HG03457 (cell line): ENCODE measurements around the gene DDX19B.
"Not testable (repeated sequence)": the region's sequence is repeated elsewhere in the genome, so short reads cannot be mapped to it uniquely, and the experiment has no call there.

Experiments used
- ATAC-seq: cut with Tn5 transposase; IDR thresholded peaks from one replicate; pipeline ENCODE4 v1.9.1; 2021; ENCODE audit warnings: moderate number of reproducible peaks; ENCODE audit not compliant: unreplicated experiment

The DDX19B gene

DNA sequence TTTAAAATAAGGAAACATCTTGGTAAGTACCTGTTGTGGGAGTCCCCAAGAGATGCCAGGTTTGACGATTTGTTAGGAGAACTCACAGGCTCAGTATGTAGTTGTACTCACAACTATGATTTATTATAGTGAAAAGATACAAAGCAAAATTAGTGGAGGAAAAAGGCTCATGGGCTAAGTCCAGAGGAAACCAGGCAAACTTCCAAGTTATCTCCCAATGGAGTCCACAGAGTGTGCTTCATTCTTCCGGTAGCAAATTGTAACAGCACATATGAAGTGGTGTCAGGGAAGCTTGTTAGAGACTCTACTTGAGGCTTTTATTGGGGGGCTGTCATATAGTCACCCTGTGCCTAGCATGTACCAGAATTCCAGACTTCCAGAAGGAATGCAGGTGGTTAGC, 50.0 kb downstream of the DDX19B start:
- ATAC-seq = no peak

DNA sequence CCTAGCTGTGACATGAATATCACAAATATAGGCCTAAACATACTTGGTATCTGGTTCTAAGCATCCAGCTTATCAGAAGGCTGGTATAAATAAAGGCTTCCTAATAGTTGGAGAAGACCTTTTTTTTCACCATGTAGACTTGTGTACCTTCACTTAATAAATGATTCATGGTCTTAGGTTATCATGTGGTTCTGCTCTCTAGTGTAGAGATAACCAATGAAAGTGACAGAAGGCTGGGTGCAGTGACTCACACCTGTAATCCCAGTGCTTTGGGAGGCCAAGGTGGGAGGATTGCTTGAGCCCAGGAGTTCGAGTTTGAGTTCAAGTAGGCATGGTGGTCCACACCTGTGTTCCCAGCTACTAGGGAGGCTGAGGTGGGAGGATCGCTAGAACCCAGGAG, 50.8 kb downstream of the DDX19B start:
- ATAC-seq = no peak

DNA sequence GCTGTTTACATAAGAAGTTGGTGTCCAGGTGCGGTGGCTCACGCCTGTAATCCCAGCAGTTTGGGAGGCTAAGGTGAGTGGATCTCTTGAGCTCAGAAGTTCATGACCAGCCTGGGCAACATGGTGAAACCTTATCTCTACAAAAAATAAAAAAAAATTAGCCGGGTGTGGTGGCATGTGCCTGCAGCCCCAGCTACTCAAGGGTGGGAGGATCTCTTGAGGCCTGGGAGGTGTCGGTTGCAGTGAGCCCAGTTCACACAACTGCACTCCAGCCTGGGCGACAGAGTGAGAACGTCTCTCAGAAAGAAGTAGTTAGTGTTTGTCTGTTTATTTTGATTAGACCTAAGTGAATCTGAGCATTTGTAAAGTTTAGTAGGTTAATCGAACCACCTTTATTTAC, 60.6 kb downstream of the DDX19B start:
- ATAC-seq = no peak

DNA sequence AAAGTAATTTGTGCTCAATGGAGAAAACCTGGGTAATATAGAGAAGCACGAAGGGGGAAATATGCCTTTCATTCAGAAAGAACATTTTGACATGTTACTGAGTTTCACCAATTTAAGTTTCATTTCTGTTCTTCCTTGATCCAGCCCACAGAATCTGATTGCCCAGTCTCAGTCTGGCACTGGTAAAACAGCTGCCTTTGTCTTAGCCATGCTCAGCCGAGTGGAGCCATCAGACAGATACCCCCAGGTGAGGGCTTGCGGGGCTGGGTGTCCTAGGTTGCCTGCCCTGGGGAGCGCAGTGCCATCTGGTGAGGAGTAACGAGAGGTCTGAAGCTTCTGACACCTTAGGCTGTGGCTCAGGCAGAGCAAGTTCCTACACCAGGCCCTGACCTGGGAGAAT, 65.4 kb downstream of the DDX19B start:
- ATAC-seq = no peak

DNA sequence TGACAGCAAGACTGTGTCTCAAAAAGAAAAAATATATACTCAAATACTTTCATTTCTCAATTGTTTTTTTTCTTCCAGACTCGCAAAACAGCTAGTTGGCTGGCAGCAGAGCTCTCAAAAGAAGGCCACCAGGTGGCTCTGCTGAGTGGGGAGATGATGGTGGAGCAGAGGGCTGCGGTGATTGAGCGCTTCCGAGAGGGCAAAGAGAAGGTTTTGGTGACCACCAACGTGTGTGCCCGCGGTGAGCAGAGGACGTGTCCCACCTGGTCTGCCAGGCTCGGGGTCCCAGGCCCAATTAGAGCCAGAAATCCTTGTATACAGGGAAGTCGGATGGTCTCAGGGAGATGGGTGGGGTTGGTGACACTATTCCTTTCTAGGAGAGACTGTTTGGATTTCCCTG, 71.2 kb downstream of the DDX19B start:
- ATAC-seq = not testable (repeated sequence)

DNA sequence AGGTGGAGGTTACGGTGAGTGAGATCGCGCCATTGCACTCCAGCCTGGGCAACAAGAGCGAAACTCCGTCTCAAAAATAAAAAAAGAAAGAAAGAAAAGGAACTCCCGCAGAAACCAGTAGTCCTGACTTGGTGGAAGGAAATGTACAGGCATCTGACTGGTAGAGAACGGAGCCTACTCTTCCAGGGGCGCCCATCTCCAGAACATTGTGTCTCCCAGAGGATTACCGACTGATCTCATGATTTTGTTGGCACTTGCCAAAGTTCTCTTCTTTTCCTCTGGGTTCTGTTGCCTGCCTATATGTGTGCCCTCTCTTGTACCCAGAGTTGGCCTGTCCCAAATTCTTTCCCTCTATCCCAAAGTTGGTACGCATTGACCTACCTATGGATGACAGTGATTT, 71.9 kb downstream of the DDX19B start:
- no peak for ATAC-seq

DNA sequence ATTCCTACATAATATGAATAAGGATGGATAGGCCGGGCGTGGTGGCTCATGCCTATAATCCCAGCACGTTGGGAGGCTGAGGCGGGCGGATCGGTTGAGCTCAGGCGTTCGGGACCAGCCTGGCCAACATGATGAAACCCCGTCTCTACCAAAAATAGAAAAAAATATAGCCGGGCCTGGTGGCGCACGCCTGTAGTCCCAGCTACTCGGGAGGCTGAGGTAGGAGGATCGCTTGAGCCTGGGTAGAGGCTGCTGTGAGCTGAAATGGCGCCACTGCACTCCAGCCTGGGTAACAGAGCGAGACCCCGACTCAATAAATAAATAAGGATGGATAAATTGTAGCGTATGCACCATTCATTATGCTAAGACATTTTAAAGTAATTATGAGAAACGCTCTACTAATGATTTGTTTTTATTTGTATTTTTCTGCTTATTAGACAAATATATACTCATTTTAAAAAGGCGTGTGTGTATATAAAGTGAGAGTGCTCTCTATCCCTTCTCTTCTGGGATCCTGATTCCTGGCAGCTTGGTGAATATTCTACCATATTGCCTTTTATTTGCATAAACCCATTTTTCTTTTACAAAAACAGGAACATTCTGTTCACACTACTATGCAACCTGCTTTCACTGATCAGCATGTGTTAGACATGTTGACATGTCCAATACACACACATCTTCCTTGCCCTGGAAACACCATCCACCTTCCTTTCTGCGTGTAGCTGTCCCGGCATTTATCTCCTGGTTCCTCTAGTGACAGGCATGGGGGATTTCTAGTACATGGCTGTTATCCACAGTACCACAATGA, 74.1 kb downstream of the DDX19B start:
- no peak for ATAC-seq

DNA sequence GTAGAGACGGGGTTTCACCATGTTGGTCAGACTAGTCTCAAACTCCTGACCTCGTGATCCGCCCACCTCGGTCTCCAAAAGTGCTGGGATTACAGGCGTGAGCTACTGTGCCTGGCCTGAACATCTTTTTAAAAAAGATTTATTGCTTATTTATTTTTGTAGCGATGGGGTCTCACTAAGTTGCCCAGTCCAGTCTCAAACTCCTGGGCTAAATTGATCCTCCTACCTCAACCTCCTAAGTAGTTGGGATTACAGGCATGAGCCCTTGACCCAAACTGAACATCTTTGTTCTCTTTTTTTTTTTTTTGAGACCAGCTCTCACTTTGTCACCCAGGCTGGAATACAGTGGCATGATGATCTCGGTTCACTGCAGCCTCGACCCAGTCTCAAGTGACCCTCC, 75.2 kb downstream of the DDX19B start:
- no peak for ATAC-seq

DNA sequence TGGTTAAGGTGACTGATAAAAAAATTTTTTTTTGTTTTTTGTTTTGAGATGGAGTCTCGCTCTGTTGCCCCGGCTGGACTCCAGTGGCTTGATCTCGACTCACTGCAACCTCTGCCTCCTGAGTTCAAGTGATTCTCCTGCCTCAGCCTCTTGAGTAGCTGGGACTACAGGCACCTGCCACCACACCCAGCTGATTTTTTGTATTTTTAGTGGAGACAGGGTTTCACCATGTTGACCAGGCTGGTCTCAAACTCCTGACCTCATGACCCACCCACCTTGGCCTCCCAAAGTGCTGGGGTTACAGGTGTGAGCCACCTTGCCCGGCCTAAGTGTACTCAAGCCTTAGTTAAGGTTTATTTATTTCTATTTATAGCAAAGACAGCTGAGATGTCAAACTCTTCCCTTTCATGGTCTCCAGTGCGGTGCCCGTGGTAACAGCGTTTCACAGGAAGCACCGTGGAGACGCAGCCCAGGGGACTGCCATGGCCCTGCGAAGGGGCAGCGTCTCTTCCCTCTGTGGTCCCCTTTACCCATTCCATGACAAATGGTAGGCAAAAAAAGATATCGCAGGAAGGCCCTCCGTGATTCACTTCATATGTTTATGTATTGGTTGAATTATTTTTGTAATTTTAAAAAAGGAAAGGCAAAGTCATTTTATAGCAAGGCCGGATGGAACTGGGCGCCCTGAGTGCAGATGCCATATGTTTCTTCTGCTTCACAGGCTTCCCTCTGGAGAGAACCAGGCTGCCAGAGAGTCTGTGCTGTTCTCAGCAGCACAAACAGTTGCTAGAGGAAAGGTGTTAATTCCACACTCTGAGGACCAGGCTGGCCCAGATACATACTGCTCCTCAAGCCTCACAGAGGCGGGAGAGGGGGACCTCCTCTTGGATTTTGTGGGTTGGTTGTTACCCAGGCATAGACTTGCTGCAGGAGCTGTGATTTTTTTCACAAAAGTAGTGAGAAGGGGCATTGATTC, 76.9 kb downstream of the DDX19B start:
- ATAC-seq = no peak

DNA sequence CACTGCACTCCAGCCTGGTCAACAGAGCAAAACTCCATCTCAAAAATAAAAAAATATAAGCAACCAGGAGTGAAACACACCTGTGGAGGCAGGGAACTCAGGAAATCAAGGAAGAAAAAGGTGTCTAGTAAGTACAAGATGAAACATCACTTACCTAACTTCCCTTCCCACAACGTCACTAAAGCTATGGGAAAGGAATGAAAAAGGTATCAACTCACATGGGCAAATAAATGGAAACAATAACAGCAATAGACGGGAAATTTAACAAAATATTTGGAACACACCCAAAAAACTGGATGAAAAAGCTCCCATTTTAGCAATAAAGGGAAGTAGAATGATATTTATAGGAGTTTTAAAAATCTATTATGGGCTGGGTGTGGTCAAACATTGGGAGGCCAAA, 78.8 kb downstream of the DDX19B start:
- no peak for ATAC-seq

DNA sequence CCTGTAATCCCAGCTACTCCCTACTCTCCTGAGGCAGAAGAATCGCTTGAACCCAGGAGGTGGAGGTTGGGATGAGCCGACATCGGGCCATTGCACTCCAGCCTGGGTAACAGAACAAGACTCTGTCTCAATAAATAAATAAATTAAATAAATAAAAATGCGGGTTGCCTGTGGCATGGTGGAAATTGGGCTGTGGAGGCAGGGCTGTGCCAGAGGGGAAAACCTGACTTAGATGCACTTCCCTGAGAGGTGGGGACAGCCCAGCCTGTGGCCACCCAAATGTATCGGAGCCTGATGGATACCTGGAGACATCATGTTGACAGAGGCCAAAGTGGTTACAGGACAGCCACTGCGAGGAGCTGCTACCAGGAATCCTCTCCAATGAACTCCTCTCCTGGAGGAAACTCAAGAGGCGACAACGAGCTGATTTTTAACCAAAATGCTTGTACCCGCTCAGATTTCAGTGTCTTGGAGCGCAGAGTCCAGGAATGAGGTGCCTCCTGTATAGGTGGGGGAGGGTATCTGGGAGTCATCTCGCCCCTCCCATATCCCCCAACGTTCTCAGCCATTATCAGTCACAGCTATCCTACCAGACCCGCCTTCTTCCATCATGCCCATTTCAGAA, 80.0 kb downstream of the DDX19B start:
- no peak for ATAC-seq

DNA sequence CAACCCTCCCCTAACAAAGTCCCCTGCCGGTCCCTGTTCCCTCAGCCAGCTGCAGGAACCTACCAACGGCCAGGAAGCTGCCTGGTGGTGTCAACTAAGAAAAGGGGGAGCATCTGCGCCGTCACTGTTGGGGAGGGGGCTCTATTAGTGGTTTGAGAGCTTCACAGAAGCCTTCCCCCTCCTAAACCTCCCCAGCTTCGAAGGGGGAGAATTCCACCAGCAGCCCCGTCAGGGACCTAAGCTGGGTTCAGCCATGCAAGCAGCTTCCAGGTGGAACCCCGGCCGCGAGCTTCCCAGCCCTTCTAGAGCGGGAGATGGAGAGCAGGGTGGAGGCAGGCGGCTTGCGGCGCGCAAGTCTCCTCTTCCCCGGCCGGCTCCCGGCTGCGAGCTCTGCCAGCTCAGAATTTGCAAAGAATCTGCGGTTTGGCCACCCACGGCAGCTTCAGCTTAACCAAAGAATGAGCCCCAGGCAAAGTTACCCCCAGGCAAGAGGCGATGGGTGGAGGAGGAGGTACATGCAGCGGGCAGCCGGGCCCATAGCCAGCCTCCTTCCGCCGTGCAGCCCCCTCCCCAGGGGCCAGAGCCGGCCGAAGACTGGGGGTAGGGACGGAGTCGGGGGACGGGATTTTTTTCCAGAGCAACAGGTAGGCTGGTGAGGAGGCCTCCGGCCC, 81.4 kb downstream of the DDX19B start:
- peak; percentile 13 for ATAC-seq

DNA sequence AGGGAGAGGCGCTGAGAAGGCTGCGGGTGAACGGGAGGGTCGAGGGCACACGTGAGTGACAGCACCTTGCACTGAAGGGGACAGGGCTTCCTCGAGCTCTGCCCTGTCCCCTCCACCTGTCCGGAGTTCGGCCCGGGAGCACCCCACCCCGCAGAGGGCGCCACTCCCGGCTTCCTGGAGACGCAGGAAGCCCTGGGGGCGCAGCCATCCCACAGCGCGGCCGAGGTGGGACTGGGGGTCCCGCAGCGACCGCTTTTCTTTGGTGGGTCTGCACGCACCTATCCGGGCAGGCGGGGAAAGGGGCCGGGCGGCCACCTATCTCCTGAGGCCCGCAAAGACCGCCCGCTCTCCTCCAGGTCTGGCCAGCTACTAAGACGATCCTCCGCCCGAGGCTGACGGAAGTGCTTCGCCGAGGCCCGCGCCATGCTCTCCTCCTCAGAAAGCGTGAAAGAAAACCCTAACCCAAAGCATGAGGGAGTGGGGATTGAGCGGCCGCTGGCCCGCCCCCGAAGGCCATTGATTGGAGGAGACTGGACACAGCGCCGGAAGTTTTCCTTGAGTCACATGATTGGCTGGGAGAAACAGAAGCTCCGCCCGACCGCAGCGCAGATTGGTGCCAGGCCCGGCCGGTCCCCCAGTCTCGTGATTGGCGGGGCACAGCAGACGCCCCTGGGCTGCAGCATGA, 82.1 kb downstream of the DDX19B start:
- peak; percentile 90 for ATAC-seq

DNA sequence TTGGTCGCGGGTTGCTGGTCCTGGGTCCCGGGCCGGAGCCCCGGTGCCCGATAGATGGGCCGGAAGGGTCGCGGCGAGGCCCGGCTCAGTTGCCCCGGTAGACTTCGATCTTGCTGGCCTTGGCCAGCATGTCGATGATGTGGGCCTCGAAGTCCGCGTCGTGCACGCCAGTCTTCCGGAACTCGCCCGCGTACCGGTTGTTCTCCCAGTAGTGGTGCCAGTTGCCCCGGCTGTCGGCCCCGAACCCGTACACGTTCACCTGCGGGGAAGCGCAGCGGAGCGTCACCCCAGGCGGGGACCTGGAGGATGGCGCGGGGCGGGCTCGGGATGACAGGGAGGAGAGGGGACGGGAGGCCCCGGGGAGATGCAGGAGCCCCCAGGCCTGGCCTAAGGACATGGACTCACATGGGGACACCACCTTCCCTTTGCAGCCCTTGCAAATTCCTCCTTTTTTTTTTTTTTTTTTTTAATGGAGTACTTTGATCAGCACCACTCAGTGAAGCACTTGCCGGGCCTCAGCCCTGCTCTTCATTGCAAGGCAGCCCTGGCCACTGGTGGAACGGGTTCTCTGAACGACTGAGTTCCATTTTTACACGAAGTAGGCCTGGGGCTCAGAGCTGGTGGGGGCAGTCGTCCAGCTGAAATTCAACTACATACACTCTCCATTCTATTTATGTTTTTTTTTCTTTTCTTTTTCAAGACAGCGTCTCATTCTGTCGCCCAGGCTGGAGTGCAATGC, 82.8 kb downstream of the DDX19B start:
- no peak for ATAC-seq

DNA sequence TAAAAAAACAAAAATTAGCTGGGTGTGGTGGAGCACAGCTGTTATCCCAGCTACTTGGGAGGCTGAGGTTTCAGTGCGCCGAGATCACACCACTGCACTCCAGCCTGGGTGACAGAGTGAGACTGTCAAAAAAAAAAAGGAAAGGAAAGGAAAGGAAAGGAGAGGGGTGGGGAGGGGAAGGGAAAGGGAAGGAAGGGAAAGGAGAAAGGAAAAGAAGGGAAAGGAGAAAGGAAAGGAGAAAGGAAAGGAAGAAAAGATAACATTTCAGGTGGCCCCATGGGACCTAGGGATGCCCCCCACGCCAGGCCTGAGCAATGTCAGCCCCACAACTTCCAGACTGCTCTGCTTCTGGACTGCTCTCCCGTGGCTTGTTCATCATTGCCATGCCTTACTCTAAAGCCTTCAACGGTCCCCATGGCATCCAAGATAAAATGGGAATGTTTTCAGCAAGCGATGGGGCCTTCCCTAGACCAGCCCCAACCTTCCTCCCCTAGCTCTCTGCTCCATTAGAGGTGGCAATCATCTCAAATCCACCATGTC, 84.5 kb downstream of the DDX19B start:
- no peak for ATAC-seq
